Left hindlimb (tissue), 1 donor: Measurements from ENCODE around the gene ALK.

Experiments
- DNase-seq: peaks from one replicate; pipeline ENCODE4 v3.0.0-alpha.2; 2018

ALK gene

DNA sequence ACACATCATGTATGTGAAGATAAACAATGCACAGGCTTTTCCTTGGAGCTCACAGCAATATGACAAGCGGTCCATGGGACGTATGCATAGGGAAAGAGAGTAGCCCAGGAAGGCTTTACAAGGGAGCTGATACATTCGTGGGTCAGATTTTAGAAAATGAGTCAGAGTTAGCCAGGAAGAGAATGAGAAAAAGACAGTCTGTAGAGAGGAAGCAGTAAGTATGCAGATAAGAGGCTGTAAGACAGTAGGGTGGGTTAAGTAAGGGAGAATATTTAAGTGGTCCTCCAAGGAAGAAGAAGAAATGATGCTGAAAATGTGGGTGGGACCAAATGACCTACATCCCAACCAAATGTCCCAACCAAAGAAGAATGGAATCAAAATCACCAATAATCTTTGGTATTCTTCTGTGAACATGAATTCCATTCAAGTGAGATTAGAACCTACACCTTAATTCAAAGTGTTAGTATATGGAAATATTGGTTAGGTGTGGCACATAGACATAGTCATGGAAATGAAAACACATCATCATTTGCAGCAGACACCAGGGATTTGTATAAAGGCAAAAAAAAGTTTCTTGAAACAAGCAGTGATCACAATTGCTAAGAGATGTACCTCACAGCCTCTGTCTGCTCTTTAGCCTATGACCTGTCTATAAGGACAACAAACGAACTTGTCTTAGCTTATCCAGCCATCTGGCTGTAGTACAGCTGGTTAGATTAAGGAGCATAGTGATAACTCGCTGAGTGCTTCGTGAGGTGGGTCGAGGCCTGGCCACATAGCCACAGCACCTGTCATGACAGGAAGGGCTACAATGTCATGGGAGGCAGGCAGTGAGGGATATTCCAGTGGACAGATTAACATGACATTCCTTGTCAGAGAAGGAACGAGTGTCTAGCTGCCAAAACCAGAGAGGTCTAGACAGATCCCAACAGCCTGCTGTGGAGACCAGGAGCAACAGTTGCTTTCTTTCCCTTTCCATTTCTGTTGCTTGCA lies 133.6 kb downstream of the ALK start:
- no peak for DNase-seq

DNA sequence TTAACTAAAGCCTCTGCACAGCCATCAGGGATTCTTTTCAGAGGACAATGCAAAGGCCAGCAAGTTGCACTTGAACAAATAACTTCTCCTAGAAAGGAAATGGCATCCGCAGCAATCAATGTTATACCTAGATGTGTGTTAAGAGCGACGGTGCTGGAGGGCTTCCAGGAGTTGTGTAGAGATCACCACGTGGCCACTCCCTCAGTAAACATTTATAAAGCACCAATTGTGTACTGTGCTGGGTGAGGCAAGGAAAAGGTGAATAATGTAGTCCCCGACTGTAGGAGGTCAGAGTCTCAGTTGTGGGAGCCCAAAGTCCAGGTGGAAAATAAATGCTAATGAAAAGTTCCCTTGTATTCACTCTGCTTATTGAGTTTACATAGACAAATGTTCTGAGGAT lies 135.0 kb downstream of the ALK start:
- no peak for DNase-seq

DNA sequence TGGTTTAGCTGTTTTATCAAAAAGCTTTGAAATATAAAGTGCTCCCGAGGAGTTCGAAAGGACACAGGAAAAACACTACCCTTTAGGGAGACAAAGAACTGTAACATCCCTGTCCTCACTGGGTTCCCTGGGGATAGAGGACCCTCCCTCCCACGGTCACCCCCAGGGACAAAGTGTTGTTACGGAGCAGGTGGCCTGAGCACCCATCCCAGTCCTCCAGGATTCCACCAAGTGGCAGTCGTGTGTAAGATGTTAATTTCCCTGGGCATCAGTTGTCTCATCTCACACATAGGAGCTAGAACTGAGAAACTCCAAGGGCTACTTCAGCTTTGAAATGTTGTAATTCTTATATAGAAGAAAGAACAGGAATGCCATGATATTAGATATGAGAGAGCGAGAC lies 137.7 kb downstream of the ALK start:
- DNase-seq = no peak

DNA sequence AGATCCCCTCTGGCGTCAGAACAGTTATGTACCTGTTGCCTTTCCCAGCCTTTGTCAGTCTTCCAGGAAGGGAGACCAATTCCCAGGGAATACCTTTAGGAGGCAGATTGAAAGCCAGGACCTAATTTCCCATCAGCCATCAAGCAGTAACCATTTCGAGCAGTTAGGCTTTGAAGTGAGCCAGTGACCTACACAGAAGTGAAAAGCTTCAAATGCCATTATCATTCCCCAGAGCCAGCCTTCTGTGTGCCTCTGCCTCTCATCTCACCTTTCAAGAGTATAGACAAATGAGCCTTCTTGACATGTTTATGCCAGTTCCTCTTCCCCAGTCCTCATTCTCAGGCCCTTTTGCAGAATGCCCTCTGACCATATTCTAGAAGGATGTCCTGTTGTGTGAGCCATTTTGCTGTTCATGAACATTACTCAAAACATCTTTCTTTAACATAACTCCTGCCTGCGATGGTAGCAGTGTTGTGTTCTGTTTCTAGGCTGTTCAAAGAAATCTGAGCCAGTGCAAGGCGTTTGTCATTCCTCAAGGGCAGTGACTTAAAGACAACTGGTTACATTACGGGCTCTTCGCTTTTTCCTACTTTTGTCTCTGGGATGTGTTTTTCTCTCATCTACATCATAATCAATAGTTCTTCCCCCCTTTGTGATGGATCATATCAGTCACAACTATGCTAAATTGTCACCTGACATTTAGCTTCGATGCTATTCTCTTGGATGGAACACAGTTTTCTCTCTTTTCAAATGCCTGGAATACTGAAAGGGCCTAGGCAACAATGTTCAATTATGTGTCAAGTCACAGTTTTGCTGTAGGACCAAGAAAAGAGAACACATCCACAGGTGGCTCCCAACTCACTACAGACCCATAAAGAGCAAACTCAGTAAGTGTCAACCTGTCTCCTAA lies 138.6 kb downstream of the ALK start:
- DNase-seq = no peak

DNA sequence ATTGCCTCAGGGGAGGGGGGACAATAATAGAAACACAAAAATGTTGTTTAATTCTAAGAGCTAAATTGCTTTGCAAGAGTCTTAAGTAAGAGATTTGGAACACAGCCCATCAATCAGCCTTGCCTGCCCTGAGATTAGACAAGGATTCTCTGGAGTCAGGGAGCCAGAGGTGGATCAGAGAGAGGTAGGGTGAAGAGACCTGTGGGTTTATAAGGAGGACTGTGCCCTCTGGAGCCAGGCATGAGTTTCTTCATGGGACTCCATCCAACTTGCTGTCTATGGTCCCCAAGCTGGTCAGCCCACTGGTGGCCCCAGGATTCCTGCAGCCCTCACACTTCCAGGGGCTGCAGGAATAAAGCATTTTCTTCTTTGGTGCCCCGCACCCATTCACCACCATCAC lies 139.3 kb downstream of the ALK start:
- no peak for DNase-seq

DNA sequence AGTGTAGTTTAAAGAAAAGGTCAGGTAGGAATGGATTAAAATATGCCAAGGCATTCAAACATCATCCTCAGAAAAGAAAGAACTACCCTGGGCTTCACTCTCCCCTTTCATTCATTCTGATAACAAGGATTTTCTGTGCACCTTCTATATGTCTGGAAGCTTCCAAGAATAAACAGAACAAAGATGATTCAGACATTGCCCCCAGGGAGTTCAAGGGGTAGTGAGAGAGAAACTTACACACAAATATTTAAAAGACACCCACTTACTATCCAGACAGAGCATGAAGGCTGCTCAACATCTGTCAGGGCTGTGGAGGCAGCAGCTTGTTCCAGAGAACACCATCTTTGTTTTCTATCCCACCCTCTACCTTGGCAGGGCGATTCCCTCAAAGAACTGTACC lies 140.5 kb downstream of the ALK start:
- no peak for DNase-seq

DNA sequence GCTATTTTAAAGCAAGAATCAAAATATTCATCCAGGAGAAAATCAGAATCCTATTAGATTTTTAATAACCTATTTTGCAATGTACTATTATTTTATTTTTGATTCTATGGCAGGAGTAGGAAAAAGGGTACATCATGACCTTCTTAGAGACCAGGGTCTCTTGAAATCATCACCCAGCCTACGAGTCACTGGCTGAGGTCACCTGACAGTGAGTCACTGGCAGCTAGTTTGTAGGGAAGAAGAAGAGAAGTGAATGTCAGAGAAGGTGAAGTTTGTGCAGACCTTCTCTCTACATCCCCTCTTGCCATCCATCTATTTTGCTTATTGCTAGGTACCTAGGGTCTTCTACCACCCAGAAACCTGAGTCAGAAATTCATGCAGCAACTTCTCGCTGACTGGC lies 144.2 kb downstream of the ALK start:
- no peak for DNase-seq

DNA sequence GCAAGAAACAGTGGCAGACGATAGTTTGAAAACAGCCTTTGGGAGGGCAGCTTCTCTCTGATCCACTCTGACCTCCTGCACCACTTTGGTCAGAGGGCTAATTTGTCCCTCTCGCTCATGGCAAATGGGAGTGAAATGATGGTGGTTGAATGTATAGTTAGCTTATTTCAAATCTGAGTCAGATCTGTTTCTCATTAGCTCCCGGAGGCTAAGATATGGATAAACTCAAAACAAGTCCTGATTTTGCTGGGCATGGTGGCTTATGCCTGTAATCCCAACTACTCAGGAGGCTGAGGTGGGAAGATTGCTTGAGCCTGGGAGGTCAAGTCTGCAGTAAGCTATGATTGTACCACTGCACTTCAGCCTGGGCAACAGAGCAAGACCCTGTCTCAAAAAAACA lies 145.0 kb downstream of the ALK start:
- DNase-seq = no peak

DNA sequence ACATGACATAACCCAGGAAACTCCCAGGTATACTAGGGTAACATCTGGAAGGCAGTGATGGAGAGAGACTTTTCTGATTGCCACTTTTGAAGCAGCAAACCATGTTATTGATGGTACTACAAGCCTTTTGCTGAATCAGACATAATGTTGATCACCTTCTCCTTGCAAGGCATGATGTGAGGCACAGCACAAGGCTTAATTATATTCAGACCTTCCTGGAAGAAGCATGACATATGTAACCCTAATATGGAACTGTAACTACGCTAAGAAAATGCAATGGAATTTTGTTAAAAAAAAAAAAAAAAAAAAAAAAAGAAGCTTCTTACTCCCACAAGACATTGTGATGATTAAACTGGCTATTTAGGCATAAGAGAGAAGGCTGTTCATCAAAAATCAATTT lies 145.4 kb downstream of the ALK start:
- no peak for DNase-seq

DNA sequence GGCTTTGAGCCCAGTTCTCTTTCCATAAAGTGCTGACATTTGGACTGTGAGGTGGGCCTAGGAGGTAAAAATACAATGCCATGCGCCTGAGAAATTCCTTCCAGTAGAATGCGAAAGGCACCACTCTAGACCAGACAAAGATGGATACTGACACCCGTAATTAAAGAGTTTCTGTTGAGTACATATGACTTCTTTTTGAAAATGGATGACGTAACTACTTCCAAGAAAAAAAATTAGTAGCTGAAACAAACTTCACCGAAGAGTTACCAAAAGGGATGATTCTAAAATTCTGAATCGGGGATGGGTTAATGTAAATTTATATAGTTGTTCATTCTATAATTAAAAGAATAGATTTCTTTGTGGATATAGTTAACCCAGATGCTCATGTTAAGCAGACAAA lies 146.8 kb downstream of the ALK start:
- DNase-seq = no peak

DNA sequence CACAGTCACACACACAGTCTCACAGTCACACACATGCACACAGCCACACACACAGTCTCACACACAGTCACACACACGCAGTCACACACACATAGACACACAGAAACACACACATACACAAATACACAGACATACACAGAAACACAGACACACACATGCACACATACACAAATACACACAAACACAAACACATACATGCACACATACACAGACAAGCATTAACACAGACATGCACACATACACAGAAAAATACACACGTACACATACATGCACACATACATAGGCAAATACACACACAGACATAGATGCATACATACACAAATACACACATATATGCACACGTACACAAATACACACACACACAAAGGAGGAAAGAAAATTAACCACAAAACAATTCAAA lies 150.5 kb downstream of the ALK start:
- no peak for DNase-seq

DNA sequence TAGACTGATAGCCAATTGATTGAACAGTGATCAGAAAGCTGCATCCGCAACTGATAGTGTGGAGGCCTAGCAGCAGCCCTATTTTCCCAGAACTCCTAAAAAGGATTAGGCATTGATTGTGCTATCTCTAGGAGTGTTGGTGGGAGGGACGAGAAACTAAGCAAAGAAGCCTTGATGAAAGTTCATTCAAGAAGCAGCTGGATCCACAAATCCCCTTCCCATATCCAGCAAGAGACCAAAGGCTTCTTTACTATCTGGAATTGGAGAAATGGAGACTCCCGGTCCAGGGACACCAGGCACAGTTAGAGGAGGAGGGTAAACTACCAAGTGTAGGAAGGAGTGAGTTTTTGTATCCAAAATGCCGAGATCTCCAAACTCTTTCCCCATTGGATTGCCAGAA lies 151.5 kb downstream of the ALK start:
- no peak for DNase-seq

DNA sequence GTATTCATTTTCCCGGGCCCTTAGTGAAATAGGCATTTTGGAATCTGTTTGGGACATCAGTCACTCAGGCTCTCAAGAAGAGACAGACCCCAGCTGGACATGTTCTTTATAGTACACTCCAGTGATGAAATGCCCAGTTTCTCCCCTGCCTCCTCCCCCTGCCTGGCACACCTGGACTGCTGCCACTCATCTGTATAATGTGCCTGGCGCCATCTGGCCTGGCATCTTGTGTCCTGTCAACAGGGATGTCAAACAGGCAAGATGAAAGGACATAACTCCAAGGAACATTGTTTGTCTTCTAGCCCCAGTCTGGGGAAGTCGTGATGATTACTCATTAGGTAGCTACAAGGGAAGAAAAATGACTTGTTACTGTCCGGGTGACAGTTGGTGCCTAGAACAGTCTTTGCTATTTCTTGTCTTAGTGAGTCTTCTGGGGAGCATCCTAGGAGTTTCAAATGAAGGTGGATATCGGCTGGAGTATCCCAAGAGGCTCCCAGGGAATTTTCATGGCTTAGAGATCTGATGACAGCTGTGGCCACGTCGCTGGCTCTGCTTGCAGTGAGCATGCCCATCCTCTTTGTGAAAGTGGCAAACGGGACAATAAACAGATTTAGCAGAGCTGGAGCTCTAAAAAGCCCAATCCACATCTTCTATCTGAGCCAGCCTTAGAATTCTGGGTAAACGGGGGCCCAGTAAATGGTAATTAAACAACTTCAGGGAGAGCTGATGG lies 153.6 kb downstream of the ALK start:
- no peak for DNase-seq

DNA sequence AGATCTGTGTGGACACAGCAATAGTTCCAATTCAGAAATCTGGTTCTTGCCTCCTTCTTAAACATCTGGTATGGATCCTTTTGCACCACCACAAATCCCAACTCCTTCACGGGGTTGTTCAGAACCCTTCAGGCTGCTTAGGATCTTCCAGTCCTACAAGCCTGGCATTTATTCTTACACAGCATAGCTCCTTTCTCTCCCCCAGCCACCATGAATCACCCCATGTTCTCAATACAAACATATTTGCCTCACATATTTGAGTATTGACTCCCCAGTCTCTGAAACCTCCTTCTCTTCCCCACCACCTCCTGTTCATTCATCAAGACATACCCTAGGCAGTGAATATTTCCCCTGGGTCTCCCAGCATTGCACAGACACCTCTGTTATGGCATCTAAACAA lies 155.2 kb downstream of the ALK start:
- DNase-seq = no peak

DNA sequence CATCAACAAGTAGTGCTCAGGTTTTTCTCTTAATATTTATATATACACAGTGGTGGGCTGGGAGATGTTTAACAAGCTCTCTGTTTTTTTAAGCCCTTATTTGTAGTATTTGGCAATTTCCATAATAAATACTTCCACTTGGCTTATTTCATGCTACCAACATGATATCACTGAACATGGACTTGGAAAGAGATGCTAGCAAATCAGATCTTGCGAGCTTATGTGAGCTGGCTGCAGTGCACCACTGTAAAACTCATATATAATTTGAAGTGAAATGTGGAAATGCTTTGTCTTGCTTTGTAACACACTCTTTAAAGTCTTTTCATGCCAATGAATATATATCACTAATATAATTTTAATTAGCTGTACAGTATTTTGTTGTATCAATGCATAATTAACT lies 155.7 kb downstream of the ALK start:
- no peak for DNase-seq

DNA sequence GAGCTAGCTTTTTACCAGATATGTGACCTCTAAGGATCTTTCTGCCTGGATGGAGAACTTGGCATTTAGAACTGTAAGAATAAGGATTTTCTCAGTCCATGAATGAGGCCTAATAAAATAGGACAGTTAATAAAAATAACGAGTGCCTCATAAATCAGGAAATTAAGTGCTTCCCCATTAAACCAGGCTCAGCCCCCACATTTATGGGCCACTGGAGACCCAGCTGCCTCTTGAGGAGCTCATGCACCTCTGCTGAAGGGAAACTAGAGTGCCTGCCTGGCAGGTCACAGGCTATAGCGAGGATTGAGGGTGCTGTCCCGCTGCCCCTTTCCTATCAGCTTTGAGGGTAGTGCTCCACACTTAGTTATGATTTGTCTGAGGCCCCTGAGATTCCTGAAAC lies 158.0 kb downstream of the ALK start:
- no peak for DNase-seq

DNA sequence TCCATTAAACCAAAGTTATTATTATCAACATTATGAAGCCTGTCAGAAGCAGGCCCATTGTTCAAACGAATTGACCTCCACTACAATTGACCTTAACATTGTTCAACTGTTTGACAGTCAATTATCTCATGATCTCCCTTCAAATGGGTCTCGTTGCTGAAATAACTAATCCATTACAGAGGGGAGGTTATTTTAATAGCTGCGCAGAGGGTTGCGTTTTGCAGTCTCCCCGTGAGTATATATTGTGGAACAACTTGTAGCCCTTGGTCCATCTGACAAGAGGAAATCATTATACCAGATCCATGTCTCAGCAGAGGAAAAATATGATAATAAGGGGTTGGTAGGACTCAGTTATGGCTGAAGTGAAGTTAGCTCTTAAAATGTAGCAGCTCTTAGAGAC lies 159.1 kb downstream of the ALK start:
- DNase-seq = no peak

DNA sequence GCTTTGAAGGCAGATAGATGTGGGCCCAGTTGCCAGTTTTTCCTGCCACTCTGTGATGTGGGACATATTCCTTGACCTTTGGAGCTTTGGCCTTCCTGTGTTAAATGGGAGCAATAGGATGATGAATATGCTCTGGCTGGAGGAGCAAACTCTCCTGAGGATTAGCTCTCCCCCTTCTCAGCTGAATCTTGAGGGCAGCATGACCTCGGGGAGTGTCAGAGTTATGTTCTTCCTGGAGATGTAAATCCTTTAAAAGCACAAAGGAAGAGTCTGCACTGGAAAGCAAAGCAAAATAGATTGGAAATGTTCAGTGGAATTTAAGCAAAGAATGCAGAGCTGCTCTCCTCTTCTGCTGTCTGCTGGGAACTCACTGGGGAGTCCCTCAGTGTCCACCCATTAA lies 160.1 kb downstream of the ALK start:
- DNase-seq = no peak

DNA sequence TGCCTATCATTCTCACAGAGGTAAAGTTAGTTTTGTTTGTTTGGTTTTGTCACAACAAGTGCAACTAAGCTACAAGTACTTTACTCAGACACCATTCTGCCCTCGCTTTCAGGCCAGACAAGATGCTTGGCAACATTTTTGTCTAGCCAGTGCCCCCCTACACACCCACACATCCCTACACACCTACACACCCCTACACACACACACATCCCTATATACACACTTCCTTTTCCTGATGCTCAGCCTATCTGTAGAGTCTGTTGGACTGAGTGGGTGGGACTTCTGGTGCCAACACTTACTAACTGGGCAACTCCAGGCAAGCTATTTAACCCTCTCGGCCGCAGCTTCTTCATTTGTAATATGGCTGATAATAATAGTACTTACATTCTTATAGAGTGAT lies 161.4 kb downstream of the ALK start:
- DNase-seq = no peak

DNA sequence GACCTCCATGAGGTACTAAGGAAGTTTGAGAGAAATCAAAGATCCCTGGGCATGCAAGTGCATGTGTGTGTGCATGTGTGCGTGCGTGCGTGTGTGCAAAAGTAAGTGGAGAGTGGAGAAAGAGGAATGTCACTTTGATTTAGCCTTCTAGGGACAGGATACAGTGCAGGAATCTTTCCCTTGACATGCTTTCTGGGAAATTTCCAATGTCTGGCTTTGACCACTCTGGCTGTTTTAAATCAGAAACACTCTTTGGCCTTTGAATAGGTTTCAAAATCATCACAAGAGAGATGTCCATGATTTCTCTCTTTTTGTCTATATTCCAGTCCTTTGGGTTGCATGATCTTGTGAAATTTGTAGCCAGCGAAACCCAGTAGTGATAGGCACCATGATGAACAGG lies 162.0 kb downstream of the ALK start:
- DNase-seq = no peak

DNA sequence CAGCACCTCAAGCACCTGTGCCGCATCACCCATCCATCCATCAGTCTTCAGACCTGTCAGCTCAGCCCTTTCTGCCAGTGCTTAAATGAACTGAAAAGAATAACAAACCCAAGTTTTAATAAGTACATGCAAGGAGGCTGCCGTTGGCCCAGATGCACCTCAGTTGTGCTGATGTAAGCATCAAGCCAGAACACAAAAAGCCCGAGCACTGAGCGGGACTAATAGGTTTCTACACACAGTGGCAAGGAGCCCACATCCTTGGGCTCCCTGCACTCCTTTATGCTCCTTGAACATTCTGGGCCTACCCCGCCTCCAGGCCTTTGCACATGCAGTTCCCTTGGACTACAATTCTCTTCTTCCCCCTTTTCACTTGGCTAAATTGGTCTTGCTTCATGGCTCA lies 165.6 kb downstream of the ALK start:
- no peak for DNase-seq

DNA sequence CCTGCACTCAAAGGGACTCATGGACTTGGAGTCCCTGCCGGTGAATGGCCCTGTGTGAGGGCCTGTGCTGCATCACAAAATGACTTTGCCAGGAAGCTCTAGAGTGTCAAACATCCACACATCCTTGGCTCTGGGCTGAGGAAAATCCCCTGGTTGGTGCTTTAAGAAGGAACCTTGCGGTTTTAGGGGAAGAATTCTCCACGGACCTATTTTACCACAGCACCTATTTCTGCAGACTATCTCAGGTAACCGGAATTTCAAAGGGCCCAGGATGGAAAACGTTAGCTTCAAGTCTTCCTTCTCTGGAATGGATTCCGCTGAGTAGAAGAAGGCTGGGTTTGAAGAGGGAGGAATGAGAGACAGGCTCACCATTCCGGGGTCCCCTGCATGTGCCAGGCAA lies 166.2 kb downstream of the ALK start:
- no peak for DNase-seq
